Dendritic cell treated with granulocyte-macrophage colony-stimulating factor and Interleukin-4, amounts not matched to agents 40 ng/mL and 50 ng/mL, for 4 days (primary cell): ENCODE data around the gene MBD3L3.
"Not testable (repeated sequence)": the region's sequence is repeated elsewhere in the genome, so short reads cannot be mapped to it uniquely, and the experiment has no call there.

Experiments
- H3K27ac Mint-ChIP-seq: one replicate; pipeline ENCODE4 v1.8.0; 2022; ENCODE audit warnings: mild to moderate bottlenecking, mixed read lengths
- H3K27me3 Mint-ChIP-seq: one replicate; pipeline ENCODE4 v1.8.0; 2022; ENCODE audit warnings: mild to moderate bottlenecking, mixed read lengths
- H3K36me3 Mint-ChIP-seq: one replicate; pipeline ENCODE4 v1.8.0; 2022; ENCODE audit warnings: low read depth, mixed read lengths
- H3K4me1 Mint-ChIP-seq: one replicate; pipeline ENCODE4 v1.8.0; 2022; ENCODE audit warnings: low read depth, mixed read lengths
- H3K4me3 Mint-ChIP-seq: one replicate; pipeline ENCODE4 v1.8.0; 2022; ENCODE audit warnings: mild to moderate bottlenecking, moderate library complexity, mixed read lengths
- H3K9me3 Mint-ChIP-seq: one replicate; pipeline ENCODE4 v1.8.0; 2022; ENCODE audit warnings: mixed read lengths
- intact Hi-C: fragments of 100-400 bp; cut with micrococcal nuclease; formaldehyde crosslinking; loops from one replicate; pipeline ENCODE4 v1.15.0; 2022

The MBD3L3 gene

GRCh38 chr19:7058576-7058975 lies at the start of gene MBD3L3:
Gene MBD3L3 (minus strand): TSS chr19:7058676. CDS start chr19:7058605, 71 bp downstream.
- H3K4me3 Mint-ChIP-seq, intact Hi-C loops, H3K9me3 Mint-ChIP-seq, H3K4me1 Mint-ChIP-seq, H3K27ac Mint-ChIP-seq, H3K36me3 Mint-ChIP-seq, H3K27me3 Mint-ChIP-seq: not testable (repeated sequence)

DNA sequence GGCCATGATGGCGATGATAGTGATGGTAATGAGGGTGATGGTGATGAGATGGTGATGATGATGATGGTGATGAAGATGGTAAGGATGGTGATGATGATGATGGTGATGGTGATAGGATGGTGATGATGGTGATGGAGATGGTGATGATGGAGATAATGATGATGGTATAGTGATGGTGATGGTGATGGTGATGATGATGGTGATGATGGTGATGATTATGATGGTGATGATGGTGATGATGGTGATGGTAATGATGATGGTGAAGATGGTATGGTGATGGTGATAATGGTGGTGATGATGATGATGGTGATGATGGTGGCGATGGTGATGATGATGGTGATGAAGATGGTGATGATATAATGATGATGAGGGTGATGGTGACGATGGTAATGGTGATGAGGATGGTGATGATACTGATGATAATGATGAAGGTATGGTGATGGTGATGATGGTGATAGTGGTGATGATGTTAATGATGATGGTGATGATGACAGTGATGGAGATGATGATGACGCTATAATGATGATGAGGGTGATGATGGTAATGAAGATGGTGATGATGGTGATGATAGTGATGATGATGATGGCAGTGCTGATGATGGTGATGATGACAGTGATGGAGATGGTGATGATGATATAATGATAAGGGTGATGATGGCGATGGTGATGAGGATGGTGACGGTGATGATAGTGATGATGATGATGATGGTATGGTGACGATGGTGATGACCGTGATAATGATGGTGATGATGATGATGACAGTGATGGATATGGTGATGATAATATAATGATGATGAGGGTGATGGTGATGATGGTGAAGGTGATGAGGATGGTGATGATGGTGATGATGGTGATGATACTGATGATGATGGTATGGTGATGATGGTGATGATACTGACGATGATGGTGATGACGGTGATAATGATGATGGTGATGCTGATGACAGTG lies 48.5 kb upstream of the MBD3L3 start:
- Mint-ChIP-seq H3K9me3 (no peaks in the 10 kb centered on the region), H3K27me3 (peaks cover 1% of the 10 kb centered on the region), H3K4me3 (no peak overlapping the region), H3K27ac (no peak overlapping the region), H3K36me3 (no peaks in the 10 kb centered on the region), H3K4me1 (no peaks in the 10 kb centered on the region)
- intact Hi-C loops: no loop called here

- Mint-ChIP-seq H3K27ac (no peak overlapping the region), H3K36me3 (no peaks in the 10 kb centered on the region), H3K4me1 (peaks cover 5% of the 10 kb centered on the region), H3K9me3 (no peaks in the 10 kb centered on the region), H3K27me3 (peaks cover 3% of the 10 kb centered on the region), H3K4me3 (no peak overlapping the region)
- intact Hi-C loops: no loop called here
Observed at GRCh38 chr19:7104747-7105447, 46.4 kb upstream of the MBD3L3 start.

DNA sequence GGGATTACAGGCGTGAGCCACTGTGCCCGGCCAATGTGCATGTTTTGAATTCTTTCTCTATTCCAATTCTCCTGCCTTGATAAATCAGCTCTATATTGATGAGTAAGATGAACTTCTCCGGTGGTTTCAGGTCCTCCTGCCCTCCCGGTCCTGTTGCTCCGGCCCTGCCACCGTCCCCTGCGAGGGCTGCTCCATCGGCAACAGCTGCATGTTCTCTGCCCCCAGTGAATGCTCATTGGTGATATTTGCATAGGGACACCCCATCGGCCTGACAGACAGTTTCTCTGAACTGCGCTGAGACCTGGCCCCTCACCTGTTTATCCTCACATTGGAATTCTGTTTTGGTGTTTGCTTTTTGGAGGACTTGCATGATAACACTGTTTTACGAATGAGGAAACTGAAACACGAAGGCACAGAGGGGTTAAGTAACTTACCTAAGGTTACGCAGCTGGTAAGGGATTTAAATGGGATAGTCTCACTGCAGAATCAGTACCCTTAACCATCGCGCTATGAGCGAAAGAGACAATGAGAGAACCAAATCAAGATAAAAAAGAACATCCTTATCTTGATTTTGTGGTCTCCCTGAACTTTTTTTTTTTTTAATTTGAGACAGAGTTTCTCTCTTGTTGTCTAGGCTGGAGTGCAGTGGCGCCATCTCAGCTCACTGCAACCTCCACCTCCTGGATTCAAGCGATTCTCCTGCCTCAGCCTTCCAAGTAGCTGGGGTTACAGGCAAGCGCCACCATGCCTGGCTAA lies 43.2 kb upstream of the MBD3L3 start:
- Mint-ChIP-seq H3K27ac (no peak overlapping the region), H3K4me1 (peaks cover 22% of the 10 kb centered on the region)
- intact Hi-C loops: loop anchor here (1.0 kb wide), 1 partner anchor 240 kb away; no protein-coding TSS in a partner anchor

DNA sequence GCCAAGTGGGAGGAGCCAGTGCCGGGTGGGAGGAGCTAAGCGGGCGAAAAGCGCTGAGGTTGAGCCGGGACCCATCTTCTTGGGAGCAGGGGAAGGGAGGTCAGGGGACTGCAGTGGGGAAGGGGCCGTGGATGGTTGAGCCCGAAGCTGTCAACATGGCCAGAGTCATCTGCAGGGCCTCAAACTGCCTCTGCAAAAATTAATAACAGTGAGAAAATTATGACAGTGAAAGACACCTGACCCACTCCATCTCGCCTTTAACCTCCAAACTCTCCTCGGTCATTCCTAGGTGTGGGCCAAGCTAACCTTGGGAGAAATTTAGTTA lies 41.1 kb upstream of the MBD3L3 start:
- Mint-ChIP-seq H3K27ac (peak overlapping the region; percentile 99), H3K27me3 (peaks cover 7% of the 10 kb centered on the region), H3K4me3 (peak overlapping the region; percentile 92), H3K9me3 (peaks cover 40% of the 10 kb centered on the region), H3K36me3 (peaks cover 46% of the 10 kb centered on the region), H3K4me1 (peaks cover 22% of the 10 kb centered on the region)
- intact Hi-C loops: no loop called here

More for the DNA sequence above, 43.2 kb upstream of the MBD3L3 start:
- Mint-ChIP-seq H3K9me3 (peaks cover 19% of the 10 kb centered on the region), H3K36me3 (peaks cover 28% of the 10 kb centered on the region), H3K27me3 (peaks cover 7% of the 10 kb centered on the region), H3K4me3 (no peak overlapping the region)

DNA sequence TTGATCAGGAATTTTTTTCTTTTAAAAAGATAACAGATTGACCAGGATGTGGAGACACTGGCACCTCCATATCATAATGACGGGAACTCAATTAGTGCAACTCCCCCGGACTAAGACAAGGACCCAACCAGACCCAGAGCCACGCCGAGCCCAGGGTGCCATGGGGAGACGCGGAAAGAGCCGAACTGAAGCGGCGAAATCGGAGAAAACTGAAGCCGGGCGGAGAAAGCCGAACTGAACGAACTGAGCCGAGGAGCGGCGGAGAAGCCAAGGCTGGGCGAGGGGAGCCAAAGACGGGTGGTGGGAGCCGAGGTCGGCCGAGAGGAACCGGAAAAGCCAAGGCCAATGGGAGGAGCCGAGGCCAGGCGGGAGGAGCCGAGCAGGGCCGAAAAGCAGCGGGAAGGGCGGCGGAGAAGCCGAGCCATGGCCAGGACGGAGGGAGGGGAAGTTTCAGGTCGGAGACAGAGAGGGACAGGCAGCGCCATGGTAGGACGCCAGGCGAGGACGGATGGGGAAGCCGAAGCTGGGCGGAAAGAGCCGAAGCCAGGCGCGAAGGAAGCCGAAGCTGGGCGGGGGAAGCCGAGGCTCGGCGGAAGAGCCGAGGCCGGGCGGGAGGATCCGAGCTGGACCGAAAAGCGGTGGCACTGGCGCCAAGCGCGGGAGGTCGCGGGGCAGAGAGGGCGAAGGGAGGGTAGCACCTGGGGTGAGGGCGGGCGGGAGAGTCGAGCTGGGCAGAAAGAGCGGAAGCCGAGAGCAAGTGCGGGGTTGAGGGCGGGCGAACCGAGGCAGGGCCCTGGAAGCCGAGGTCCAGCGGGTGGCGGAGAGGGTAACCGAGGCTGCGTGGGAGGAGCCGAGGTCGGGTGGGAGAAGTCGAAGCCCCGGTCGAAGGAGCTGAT lies 40.5 kb upstream of the MBD3L3 start:
- Mint-ChIP-seq H3K36me3 (peaks cover 46% of the 10 kb centered on the region), H3K27ac (peak overlapping the region; percentile 99), H3K4me3 (peak overlapping the region; percentile 92), H3K4me1 (peaks cover 22% of the 10 kb centered on the region), H3K9me3 (peaks cover 42% of the 10 kb centered on the region), H3K27me3 (peaks cover 7% of the 10 kb centered on the region)
- intact Hi-C loops: no loop called here

GRCh38 chr19:7098096-7098495 lies 39.6 kb upstream of the MBD3L3 start:
- peak overlapping the region; percentile 99 for H3K27ac Mint-ChIP-seq
- peak overlapping the region; percentile 92 for H3K4me3 Mint-ChIP-seq
- intact Hi-C loops: no loop called here

GRCh38 chr19:7088999-7089398 lies 30.5 kb upstream of the MBD3L3 start:
- Mint-ChIP-seq H3K9me3 (peaks cover 91% of the 10 kb centered on the region), H3K4me3 (no peak overlapping the region), H3K4me1 (no peaks in the 10 kb centered on the region), H3K27ac (no peak overlapping the region), H3K27me3 (no peaks in the 10 kb centered on the region), H3K36me3 (peaks cover 15% of the 10 kb centered on the region)
- intact Hi-C loops: no loop called here

More at GRCh38 chr19:7098096-7098495, 39.6 kb upstream of the MBD3L3 start:
- Mint-ChIP-seq H3K4me1 (peaks cover 22% of the 10 kb centered on the region), H3K9me3 (peaks cover 51% of the 10 kb centered on the region), H3K27me3 (peaks cover 7% of the 10 kb centered on the region), H3K36me3 (peaks cover 46% of the 10 kb centered on the region)

DNA sequence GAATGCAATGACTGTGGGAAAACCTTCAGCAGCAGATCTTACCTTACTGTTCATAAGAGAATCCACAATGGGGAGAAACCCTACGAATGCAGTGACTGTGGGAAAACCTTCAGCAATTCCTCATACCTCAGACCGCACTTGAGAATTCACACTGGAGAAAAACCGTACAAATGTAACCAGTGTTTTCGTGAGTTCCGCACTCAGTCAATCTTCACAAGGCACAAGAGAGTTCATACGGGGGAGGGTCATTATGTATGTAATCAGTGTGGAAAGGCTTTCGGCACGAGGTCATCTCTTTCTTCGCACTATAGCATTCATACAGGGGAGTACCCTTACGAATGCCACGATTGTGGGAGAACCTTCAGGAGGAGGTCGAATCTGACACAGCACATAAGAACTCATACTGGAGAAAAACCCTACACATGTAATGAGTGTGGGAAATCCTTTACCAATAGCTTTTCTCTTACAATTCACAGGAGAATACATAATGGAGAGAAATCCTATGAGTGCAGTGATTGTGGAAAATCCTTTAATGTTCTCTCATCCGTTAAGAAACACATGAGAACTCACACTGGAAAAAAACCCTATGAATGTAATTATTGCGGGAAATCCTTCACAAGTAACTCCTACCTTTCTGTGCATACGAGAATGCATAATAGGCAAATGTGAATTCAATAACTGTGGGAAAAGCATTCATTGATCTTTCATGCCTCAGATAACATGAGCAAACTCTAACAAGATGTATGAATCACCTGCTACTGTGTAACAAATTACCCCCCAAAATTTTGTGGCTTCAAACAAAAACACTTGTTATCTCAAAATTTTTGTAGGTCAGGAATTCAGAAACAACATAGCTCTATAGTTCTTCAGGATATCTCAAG lies 24.8 kb upstream of the MBD3L3 start:
- no peaks in the 10 kb centered on the region for H3K4me1 Mint-ChIP-seq
- intact Hi-C loops: no loop called here
- no peaks in the 10 kb centered on the region for H3K27me3 Mint-ChIP-seq
- no peak overlapping the region for H3K4me3 Mint-ChIP-seq
- H3K36me3 Mint-ChIP-seq: peaks cover 65% of the 10 kb centered on the region
- H3K9me3 Mint-ChIP-seq: peaks cover 82% of the 10 kb centered on the region
- no peak overlapping the region for H3K27ac Mint-ChIP-seq

- Mint-ChIP-seq H3K4me3 (no peak overlapping the region), H3K4me1 (no peaks in the 10 kb centered on the region), H3K27ac (no peak overlapping the region), H3K9me3 (peaks cover 85% of the 10 kb centered on the region), H3K27me3 (no peaks in the 10 kb centered on the region), H3K36me3 (peaks cover 100% of the 10 kb centered on the region)
- intact Hi-C loops: no loop called here
Observed at GRCh38 chr19:7078008-7078407, 19.5 kb upstream of the MBD3L3 start.

DNA sequence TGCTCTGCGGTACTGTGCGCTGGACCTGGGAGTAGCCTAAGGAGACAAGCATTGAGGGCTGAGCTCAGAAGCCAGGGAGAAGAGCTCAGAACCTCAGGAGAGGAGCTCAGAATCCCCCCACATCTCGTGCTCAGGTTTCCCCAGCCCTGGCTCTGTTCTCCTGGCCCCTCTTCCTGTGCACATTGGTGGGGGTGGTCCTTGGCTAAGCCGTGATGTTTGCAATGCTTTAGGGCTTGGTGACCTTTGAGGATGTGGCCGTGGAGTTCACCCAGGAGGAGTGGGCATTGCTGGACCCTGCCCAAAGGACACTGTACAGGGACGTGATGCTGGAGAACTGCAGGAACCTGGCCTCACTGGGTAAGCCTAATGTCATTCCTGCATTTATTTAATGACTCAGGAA lies 17.7 kb upstream of the MBD3L3 start:
- no peak overlapping the region for H3K27ac Mint-ChIP-seq
- H3K4me3 Mint-ChIP-seq: no peak overlapping the region
- H3K27me3 Mint-ChIP-seq: no peaks in the 10 kb centered on the region
- H3K9me3 Mint-ChIP-seq: peaks cover 72% of the 10 kb centered on the region
- H3K4me1 Mint-ChIP-seq: peaks cover 5% of the 10 kb centered on the region
- H3K36me3 Mint-ChIP-seq: peaks cover 100% of the 10 kb centered on the region
- intact Hi-C loops: no loop called here

GRCh38 chr19:7074705-7075282 lies 16.3 kb upstream of the MBD3L3 start:
- no peaks in the 10 kb centered on the region for H3K27me3 Mint-ChIP-seq
- H3K4me3 Mint-ChIP-seq: no peak overlapping the region
- H3K9me3 Mint-ChIP-seq: peaks cover 58% of the 10 kb centered on the region
- intact Hi-C loops: no loop called here
- H3K27ac Mint-ChIP-seq: no peak overlapping the region
- peaks cover 96% of the 10 kb centered on the region for H3K36me3 Mint-ChIP-seq
- H3K4me1 Mint-ChIP-seq: peaks cover 5% of the 10 kb centered on the region
